Osteoblast (primary cell): ENCODE data around the gene RPA1. TPM values are rescaled to one million over a fixed set of nuclear protein-coding genes. Genes with fewer than 3 reads are reported as not detected.

Experiments used
- DNase-seq: peaks from one replicate; pipeline ENCODE4 v3.0.0; 2011; ENCODE audit warnings: low spot score, mixed read lengths; ENCODE audit not compliant: insufficient read length; ENCODE audit errors: missing footprints
- H2AFZ ChIP-seq: 2 replicates; pipeline ENCODE4 v1.6.0; 2011; ENCODE audit warnings: mild to moderate bottlenecking, low read length
- H3K27ac ChIP-seq: 2 replicates; pipeline ENCODE4 v1.5.1; 2011; ENCODE audit warnings: mild to moderate bottlenecking, low read depth, low read length, moderate library complexity
- H3K27me3 ChIP-seq: 2 replicates; pipeline ENCODE4 v1.6.0; 2012; ENCODE audit warnings: mild to moderate bottlenecking, control low read depth, inconsistent platforms, low read length, moderate library complexity; ENCODE audit not compliant: insufficient read depth
- H3K36me3 ChIP-seq: 2 replicates; pipeline ENCODE4 v1.5.1; 2011; ENCODE audit warnings: mild to moderate bottlenecking, low read length, control low read depth, moderate library complexity; ENCODE audit not compliant: insufficient read depth
- H3K4me1 ChIP-seq: 2 replicates; pipeline ENCODE4 v1.5.1; 2011; ENCODE audit warnings: mild to moderate bottlenecking, low read length, control low read depth, moderate library complexity; ENCODE audit not compliant: insufficient read depth
- H3K4me2 ChIP-seq: 2 replicates; pipeline ENCODE4 v1.6.0; 2011; ENCODE audit warnings: mild to moderate bottlenecking, low read length; ENCODE audit not compliant: insufficient read depth
- H3K4me3 ChIP-seq: fragments of 200-600 bp; sonication (generic); 3 replicates; pipeline ENCODE4 v1.5.1; 2012; ENCODE audit warnings: mild to moderate bottlenecking, low read length, inconsistent platforms; ENCODE audit not compliant: insufficient read depth
- H3K79me2 ChIP-seq: 2 replicates; pipeline ENCODE4 v1.6.0; 2012; ENCODE audit warnings: mild to moderate bottlenecking, low read length, control low read depth, inconsistent platforms; ENCODE audit not compliant: insufficient read depth
- H3K9me3 ChIP-seq: 2 replicates; pipeline ENCODE4 v1.5.1; 2011; ENCODE audit warnings: low read depth, low read length, control low read depth
- H4K20me1 ChIP-seq: 2 replicates; pipeline ENCODE4 v1.6.0; 2012; ENCODE audit warnings: mild to moderate bottlenecking, low read length, control low read depth; ENCODE audit not compliant: insufficient read depth
- CTCF ChIP-seq: IDR thresholded peaks from 2 replicates; pipeline ENCODE4 v1.5.1; 2011; ENCODE audit warnings: mild to moderate bottlenecking, low read depth, low read length, moderate library complexity; ENCODE audit errors: extremely low read depth
- total RNA-seq: library from RNA; depleted of rRNA; stranded (reverse); fragments of >200 nt; gene quantifications from 2 replicates; pipeline ENCODE4 v1.2.3, GENCODE V29; 2012

RPA1 gene
- total RNA-seq, 1 donor: 14.8 TPM

DNA sequence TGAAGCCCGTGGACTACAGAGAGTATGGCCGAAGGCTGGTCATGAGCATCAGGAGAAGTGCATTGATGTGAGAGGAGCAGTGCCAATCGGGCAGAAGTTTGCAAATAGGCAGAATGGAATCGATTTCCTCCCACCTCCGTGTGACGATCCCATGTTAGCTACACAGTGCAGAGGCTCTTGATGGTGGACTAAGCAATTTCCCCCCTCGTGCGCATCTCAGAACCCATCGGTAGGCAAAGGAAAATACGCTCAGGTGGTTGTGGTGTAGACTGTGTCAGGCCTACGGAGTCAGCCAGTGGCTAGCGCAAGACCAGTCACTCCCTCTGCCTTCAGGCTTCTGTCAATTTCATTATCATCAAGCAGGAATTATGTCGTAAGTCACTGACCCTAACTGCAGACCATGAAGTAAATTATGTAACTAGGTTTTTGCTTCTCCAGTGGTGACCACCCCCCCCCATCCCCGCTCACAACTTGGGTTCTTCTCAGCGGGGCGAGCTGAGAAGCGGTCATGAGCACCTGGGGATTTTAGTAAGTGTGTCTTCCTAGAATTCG, 67.4 kb downstream of the RPA1 start:
- no peaks in the 10 kb centered on the region for H4K20me1 ChIP-seq
- no peaks in the 10 kb centered on the region for H3K79me2 ChIP-seq
- H3K4me2 ChIP-seq: no peak overlapping the region
- no peaks in the 10 kb centered on the region for H3K4me1 ChIP-seq
- no peak for TF ChIP-seq CTCF
- peak; percentile 49 for DNase-seq
- H3K27ac ChIP-seq: no peak overlapping the region
- H3K4me3 ChIP-seq: no peak overlapping the region
- H3K9me3 ChIP-seq: no peaks in the 10 kb centered on the region
- no peak overlapping the region for H2AFZ ChIP-seq
- peaks cover 45% of the 10 kb centered on the region for H3K36me3 ChIP-seq
- H3K27me3 ChIP-seq: no peaks in the 10 kb centered on the region

GRCh38 chr17:1898332-1898731, 68.5 kb downstream of the RPA1 start:
- H3K27ac ChIP-seq: no peak overlapping the region
- peaks cover 34% of the 10 kb centered on the region for H3K36me3 ChIP-seq
- no peaks in the 10 kb centered on the region for H3K27me3 ChIP-seq
- no peaks in the 10 kb centered on the region for H3K79me2 ChIP-seq
- no peak for TF ChIP-seq CTCF
- no peaks in the 10 kb centered on the region for H3K9me3 ChIP-seq
- H2AFZ ChIP-seq: no peak overlapping the region
- H3K4me2 ChIP-seq: no peak overlapping the region
- no peak overlapping the region for H3K4me3 ChIP-seq
- no peaks in the 10 kb centered on the region for H3K4me1 ChIP-seq
- DNase-seq: no peak
- H4K20me1 ChIP-seq: no peaks in the 10 kb centered on the region

- no peak for TF ChIP-seq CTCF
- H3K27ac ChIP-seq: no peak overlapping the region
- no peak overlapping the region for H3K4me2 ChIP-seq
- peaks cover 2% of the 10 kb centered on the region for H3K27me3 ChIP-seq
- H3K36me3 ChIP-seq: peaks cover 32% of the 10 kb centered on the region
- H3K4me3 ChIP-seq: no peak overlapping the region
- no peaks in the 10 kb centered on the region for H3K79me2 ChIP-seq
- H3K9me3 ChIP-seq: no peaks in the 10 kb centered on the region
- no peaks in the 10 kb centered on the region for H3K4me1 ChIP-seq
- no peak for DNase-seq
- no peaks in the 10 kb centered on the region for H4K20me1 ChIP-seq
- H2AFZ ChIP-seq: no peak overlapping the region
Measured at GRCh38 chr17:1898872-1899271, 69.1 kb downstream of the RPA1 start.

DNA sequence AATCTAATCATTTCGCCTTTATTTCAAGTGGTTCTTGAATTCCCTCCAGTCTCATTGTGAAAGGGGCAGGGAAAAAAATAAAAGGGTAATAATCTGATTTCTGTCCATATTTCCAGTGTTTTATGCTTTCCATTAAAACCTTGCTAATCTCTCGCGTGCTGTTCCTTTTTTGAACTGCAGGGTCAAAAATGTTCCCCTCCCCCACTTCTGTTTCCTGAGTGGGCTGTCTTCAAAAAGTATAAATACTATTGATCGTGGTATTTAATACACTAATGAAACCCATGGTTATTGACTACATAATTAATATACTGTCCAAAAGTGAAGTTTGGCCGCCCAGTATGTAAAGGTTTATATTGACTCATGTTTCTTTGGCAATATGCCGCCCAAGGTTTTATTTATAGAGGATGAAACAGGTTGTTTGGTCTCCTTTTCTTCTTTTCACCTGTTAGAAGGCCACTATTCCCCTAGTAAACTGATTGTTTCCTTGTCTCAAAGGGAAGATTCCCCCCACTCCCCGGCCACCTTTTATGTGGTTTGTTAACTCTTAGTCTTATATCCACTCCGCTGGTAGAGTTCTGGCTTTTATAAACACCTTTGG, 69.7 kb downstream of the RPA1 start:
- Histone ChIP-seq H3K27me3 (peaks cover 8% of the 10 kb centered on the region), H3K4me2 (no peak overlapping the region), H3K4me3 (no peak overlapping the region), H3K27ac (no peak overlapping the region), H2AFZ (no peak overlapping the region), H3K36me3 (peaks cover 32% of the 10 kb centered on the region), H3K79me2 (no peaks in the 10 kb centered on the region), H3K9me3 (no peaks in the 10 kb centered on the region), H4K20me1 (no peaks in the 10 kb centered on the region), H3K4me1 (no peaks in the 10 kb centered on the region)
- peak; percentile 28 for TF ChIP-seq CTCF
- DNase-seq: peak; percentile 68
